ENCODE data around the gene NT5E.
"Not testable (repeated sequence)": the region's sequence is repeated elsewhere in the genome, so short reads cannot be mapped to it uniquely, and the experiment has no call there.

GRCh38 chr6:85524281-85524680 lies 74.4 kb downstream of the NT5E start:
- not testable (repeated sequence) for TF ChIP-seq POLR2A, CTCF (IDR thresholded peaks at IDR 0.05)
